Fibroblast of lung (primary cell): ENCODE data around the gene DHRS11.

Experiments used
- EZH2 ChIP-seq: IDR thresholded peaks from 2 replicates; pipeline ENCODE4 v1.5.1; 2012; ENCODE audit warnings: low read length, control low read depth, mild to moderate bottlenecking; ENCODE audit errors: missing control alignments
- TF ChIP-seq, protein P1 (sequence below), 2 donors: IDR thresholded peaks in 1 of 2; conservative IDR thresholded peaks in 1 of 2; 1 replicate in 1 of 2; 2 replicates in 1 of 2; pipeline ENCODE4 v1.5.1; 2011 to 2012; ENCODE audit warnings: low read length in 2 of 2, control low read depth in 1 of 2, inconsistent platforms in 1 of 2, low read depth in 1 of 2, mild to moderate bottlenecking in 1 of 2

DNA sequence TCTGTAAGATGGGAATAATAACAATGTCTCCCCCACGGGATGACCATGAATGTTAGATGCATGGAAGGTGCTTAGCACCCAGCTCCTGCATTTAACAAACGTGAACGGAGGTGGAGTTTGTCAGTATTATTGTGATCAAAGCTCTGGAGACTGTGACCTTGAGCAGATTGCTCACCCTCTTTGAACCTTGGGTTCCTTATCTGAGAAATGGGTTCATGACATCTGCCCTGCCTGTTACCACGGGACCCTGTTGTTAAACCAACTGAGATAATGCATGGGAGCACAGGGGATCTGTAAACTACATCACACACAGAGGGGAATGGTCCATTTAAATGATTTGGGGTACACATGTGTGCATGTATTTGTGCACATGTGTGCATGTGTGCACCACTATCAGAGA, 39.3 kb downstream of the DHRS11 start:
- TF ChIP-seq, protein P1, sequence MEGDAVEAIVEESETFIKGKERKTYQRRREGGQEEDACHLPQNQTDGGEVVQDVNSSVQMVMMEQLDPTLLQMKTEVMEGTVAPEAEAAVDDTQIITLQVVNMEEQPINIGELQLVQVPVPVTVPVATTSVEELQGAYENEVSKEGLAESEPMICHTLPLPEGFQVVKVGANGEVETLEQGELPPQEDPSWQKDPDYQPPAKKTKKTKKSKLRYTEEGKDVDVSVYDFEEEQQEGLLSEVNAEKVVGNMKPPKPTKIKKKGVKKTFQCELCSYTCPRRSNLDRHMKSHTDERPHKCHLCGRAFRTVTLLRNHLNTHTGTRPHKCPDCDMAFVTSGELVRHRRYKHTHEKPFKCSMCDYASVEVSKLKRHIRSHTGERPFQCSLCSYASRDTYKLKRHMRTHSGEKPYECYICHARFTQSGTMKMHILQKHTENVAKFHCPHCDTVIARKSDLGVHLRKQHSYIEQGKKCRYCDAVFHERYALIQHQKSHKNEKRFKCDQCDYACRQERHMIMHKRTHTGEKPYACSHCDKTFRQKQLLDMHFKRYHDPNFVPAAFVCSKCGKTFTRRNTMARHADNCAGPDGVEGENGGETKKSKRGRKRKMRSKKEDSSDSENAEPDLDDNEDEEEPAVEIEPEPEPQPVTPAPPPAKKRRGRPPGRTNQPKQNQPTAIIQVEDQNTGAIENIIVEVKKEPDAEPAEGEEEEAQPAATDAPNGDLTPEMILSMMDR (conservative IDR thresholded peaks at IDR 0.05 in 1 of 2, IDR thresholded peaks at IDR 0.05 in 1 of 2; ENCODE audit: low read depth in 1 of 2, low read length in 2 of 2) = no peak
- no peak for TF ChIP-seq EZH2
